Psoas muscle (tissue), 8 donors: ENCODE data around the gene COG8. TPM values are rescaled to one million over a fixed set of nuclear protein-coding genes. Genes with fewer than 3 reads are reported as not detected.

Experiments
- ATAC-seq, 4 donors: fragments of 200-7000 bp; cut with Tn5 transposase; one replicate each; pipeline ENCODE4 v1.9.1; 2020; ENCODE audit warnings: moderate library complexity in 3 of 4, mild to moderate bottlenecking in 2 of 4
- DNase-seq, 2 donors: peaks; one replicate each; pipeline ENCODE4 v3.0.0-alpha.2; 2020
- H3K27ac ChIP-seq: fragments of 200-600 bp; one replicate; pipeline ENCODE4 v1.8.0; 2022
- H3K27me3 ChIP-seq, 3 donors: fragments of 200-600 bp in 1 of 3; one replicate each; pipeline versions ENCODE4 v1.6.1 to v1.8.0; 2013 to 2022; ENCODE audit warnings: low read length in 2 of 3, mild to moderate bottlenecking in 2 of 3, moderate library complexity in 1 of 3; ENCODE audit not compliant: insufficient read depth in 3 of 3
- H3K36me3 ChIP-seq, 2 donors: fragments of 200-600 bp in 1 of 2; one replicate each; pipeline versions ENCODE4 v1.6.1 to v1.8.0; 2013 to 2022; ENCODE audit warnings: low read depth in 1 of 2, mild to moderate bottlenecking in 1 of 2, moderate library complexity in 1 of 2; ENCODE audit not compliant: insufficient read depth in 1 of 2
- H3K4me1 ChIP-seq: fragments of 200-600 bp; one replicate; pipeline ENCODE4 v1.8.0; 2022
- H3K4me3 ChIP-seq: fragments of 200-600 bp; one replicate; pipeline ENCODE4 v1.8.0; 2022; ENCODE audit warnings: mild to moderate bottlenecking
- H3K9me3 ChIP-seq: fragments of 200-600 bp; one replicate; pipeline ENCODE4 v1.8.0; 2022
- WGBS, 3 donors: extraction: QIAGEN DNeasy Blood & Tissue Kit; methylation state at CpG; one replicate each; pipeline versions ENCODE4 v1.1.6 to v1.1.7; 2013; 5-methylcytosine and 5-hydroxymethylcytosine counted together
- intact Hi-C, 2 donors: fragments of 100-400 bp; cut with DNase I; formaldehyde crosslinking; loops; one replicate each; pipeline versions ENCODE4 v1.11.0 to v1.14.2; 2022
- polyA plus RNA-seq, 3 donors: library from polyadenylated mRNA; stranded (reverse); fragments of 200-250 nt; gene quantifications; one replicate each; pipeline ENCODE4 v1.2.3, GENCODE V29; 2013
- total RNA-seq, 4 donors: library from RNA; stranded (reverse); fragmentation: NEBNext Ultra II Directional in 2 of 4; extraction: Animal tissue kit (Norgen Biotek cat#: 25700) in 2 of 4; gene quantifications; one replicate each; pipeline versions ENCODE4 v1.2.1 to v1.2.4, GENCODE V29; 2021 to 2023
- TF ChIP-seq, protein P1 (sequence below): fragments of 200-600 bp; IDR thresholded peaks from one replicate; pipeline ENCODE4 v1.8.0; 2022; ENCODE audit warnings: antibody characterized with exemption
- donor health status: healthy with polysubstance abuse.
- donor health status: DM: no; HTN: no; CAD: no; lungs with moderate emphysema.
- donor health status: Bipolar disorder and iron deficiency.
- donor health status: healthy.
- donor health status: DM: yes; HTN: yes; CAD: no.
- donor health status: DM: no; HTN: no; CAD: no.
- donor health status: DM: no; HTN: no; CAD: no.
- donor health status: DM: yes; HTN: yes; CAD: no.

COG8 gene
- total and polyA plus RNA-seq, 7 donors: 16.7 to 36.5 (median 28.3) TPM

DNA sequence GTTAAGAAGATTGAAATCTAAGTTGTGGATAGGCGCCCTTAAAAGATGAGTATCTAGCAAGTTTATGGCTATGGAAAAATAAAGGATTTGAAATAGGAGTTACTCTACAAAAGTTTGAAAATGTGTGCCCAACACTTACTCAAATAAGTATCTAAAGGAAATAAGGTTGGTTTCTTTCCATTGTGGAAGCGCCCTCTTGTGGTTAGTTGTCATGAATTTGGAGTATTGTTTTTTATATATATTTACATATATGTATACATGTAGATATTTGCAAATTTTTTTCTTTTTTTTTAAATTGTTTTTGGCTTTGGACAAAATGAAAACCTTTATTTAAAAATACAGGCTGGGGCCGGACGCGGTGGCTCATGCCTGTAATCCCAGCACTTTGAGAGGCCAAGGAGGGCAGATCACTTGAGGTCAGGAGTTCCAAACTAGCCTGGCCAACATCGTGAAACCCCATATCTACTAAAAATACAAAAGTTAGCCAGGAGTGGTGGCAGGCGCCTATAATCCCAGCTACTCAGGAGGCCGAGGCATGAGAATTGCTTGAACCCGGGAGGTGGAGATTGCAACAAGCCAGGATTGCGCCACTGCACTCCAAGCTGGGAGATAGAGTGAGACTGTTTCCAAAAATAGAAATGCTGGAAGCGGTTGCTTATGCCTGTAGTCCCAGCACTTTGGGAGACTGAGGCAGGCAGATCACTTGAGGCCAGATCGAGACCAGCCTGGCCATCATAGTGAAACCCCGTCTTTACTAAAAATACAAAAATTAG is 52.2 kb downstream of the COG8 start:
- intact Hi-C loops: loop anchor here (2.0 to 5.0 kb wide), 3 partner anchors 100 to 136 kb away; partner anchors contain the start of gene SNTB2 (in 1 of the 2)
- Histone ChIP-seq H3K27me3 (no peaks in the 10 kb centered on the region), H3K9me3 (no peaks in the 10 kb centered on the region), H3K27ac (peak overlapping the region; percentile 71), H3K4me3 (no peak overlapping the region), H3K36me3 (peaks cover 3 to 15% of the 10 kb centered on the region in 2 donors), H3K4me1 (peaks cover 17% of the 10 kb centered on the region)
- TF ChIP-seq, protein P1, sequence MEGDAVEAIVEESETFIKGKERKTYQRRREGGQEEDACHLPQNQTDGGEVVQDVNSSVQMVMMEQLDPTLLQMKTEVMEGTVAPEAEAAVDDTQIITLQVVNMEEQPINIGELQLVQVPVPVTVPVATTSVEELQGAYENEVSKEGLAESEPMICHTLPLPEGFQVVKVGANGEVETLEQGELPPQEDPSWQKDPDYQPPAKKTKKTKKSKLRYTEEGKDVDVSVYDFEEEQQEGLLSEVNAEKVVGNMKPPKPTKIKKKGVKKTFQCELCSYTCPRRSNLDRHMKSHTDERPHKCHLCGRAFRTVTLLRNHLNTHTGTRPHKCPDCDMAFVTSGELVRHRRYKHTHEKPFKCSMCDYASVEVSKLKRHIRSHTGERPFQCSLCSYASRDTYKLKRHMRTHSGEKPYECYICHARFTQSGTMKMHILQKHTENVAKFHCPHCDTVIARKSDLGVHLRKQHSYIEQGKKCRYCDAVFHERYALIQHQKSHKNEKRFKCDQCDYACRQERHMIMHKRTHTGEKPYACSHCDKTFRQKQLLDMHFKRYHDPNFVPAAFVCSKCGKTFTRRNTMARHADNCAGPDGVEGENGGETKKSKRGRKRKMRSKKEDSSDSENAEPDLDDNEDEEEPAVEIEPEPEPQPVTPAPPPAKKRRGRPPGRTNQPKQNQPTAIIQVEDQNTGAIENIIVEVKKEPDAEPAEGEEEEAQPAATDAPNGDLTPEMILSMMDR: peak; percentile 71
- peak; percentile 91 to 93 (median 92) for ATAC-seq
- peak; percentile 79 to 91 for DNase-seq
- 23 to 43% (median 34%) methylated on average over 13 of the region's 13 CpGs for WGBS, 3 donors

DNA sequence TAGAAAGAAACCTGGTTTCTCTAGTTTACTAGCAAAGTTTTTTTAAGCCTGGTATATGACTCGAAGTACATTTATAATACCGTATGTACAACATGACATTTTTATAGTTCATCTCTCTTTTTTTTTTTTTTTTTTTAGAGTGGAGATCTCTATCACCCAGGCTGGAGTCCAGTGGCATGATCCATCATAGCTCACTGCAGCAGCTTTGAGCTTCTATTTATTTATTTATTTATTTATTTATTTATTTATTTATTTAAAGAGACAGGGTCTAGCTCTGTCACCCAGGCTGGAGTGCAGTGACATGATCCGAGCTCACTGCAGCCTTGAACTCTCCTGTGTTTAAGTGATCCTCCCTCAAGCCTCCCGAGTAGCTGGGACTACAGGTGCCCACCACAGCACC is 54.1 kb downstream of the COG8 start:
- no peak for ATAC-seq
- H3K36me3 ChIP-seq: peaks cover 3 to 15% of the 10 kb centered on the region in 2 donors
- WGBS, 3 donors: 76 to 84% (median 82%) methylated on average over 4 of the region's 4 CpGs
- peaks cover 18% of the 10 kb centered on the region for H3K4me1 ChIP-seq
- TF ChIP-seq, protein P1: no peak
- no peaks in the 10 kb centered on the region for H3K9me3 ChIP-seq
- H3K27ac ChIP-seq: no peak overlapping the region
- no peaks in the 10 kb centered on the region for H3K27me3 ChIP-seq
- DNase-seq: no peak
- intact Hi-C loops: loop anchor here (5.0 kb wide), 2 partner anchors 98 to 133 kb away; partner anchors contain the start of gene SNTB2 (in 1 of the 2)
- no peak overlapping the region for H3K4me3 ChIP-seq

DNA sequence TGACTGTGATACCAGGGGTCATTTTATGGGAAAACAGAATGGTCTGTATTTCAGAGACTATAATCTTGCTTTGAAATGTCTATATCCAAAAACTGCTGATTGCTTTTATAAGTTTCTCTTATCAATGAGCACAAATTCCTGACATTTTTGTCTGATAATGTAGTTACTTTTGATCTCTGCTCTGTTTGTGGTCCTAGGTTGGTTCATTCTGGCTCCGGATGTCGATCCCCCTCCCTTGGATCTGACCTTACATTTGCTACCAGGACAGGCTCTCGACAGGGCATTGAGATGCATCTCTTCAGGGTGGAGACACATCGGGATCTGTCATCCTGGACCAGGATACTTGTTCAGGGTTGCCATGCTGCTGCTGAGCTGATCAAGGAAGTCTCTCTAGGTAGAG is 55.5 kb downstream of the COG8 start:
- 89 to 94% (median 92%) methylated on average over 4 of the region's 4 CpGs for WGBS, 3 donors
- Histone ChIP-seq H3K27me3 (no peaks in the 10 kb centered on the region), H3K9me3 (no peaks in the 10 kb centered on the region), H3K27ac (no peak overlapping the region), H3K36me3 (peaks cover 3 to 15% of the 10 kb centered on the region in 2 donors), H3K4me3 (no peak overlapping the region), H3K4me1 (peaks cover 18% of the 10 kb centered on the region)
- TF ChIP-seq, protein P1: no peak
- ATAC-seq: no peak
- DNase-seq: no peak
- intact Hi-C loops: no loop called here

DNA sequence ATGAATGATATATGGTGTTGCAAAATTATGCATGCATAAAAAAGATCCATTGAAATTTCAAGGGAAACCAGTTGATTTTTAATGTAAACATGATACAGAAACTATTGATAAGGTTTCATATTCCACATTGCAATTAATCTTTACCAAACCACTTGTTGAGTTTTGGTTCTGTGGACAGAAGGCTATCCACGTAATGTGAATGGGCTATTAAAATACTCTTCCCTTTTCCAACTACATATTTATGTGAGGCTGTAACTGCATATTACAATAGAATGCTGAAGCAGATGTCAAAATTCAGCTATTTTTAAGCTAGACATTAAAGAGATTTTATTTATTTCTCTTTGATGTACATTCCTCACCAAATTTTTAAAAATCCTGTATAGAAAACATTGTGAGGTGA is 62.0 kb downstream of the COG8 start:
- H3K9me3 ChIP-seq: no peaks in the 10 kb centered on the region
- ATAC-seq: no peak
- H3K36me3 ChIP-seq: no peaks in the 10 kb centered on the region
- no peaks in the 10 kb centered on the region for H3K27me3 ChIP-seq
- no peak overlapping the region for H3K4me3 ChIP-seq
- H3K27ac ChIP-seq: no peak overlapping the region
- TF ChIP-seq, protein P1: no peak
- intact Hi-C loops: loop anchor here in 1 of 2 donors (10.0 kb wide), 1 partner anchor 93 kb away; the partner anchor contains the start of gene SNTB2
- WGBS, 3 donors: 28 to 45% (median 29%) methylated on average over 1 of the region's 1 CpG
- no peak for DNase-seq
- H3K4me1 ChIP-seq: peaks cover 26% of the 10 kb centered on the region

Other genes with a start within 250 kb of the COG8 start
- 1 to 10 TPM in 2 of 4 donors, under 1 TPM in 2; 0.40 to 1.8 (median 1.00) TPM for gene HAS3, start 233.9 kb downstream of the COG8 start, total RNA-seq
- under 1 TPM; 0.51 to 0.86 (median 0.76) TPM for gene HAS3, start 233.9 kb downstream of the COG8 start, polyA plus RNA-seq
- gene CHTF8, start 207.0 kb downstream of the COG8 start, total RNA-seq: 10 to 100 TPM; 26.2 to 69.1 (median 49.9) TPM
- 10 to 100 TPM; 28.3 to 63.6 (median 46.7) TPM for gene CHTF8, start 207.0 kb downstream of the COG8 start, polyA plus RNA-seq
- 10 to 100 TPM; 38.8 to 85.3 (median 73.1) TPM for gene UTP4, start 206.9 kb downstream of the COG8 start, total RNA-seq
- 100 to 1,000 TPM in 1 of 3 donors, 10 to 100 TPM in 2; 64.9 to 107 (median 75.8) TPM for gene UTP4, start 206.9 kb downstream of the COG8 start, polyA plus RNA-seq
- 10 to 100 TPM; 12.6 to 19.4 (median 14.7) TPM for gene SNTB2, start 152.4 kb downstream of the COG8 start, total RNA-seq
- gene SNTB2, start 152.4 kb downstream of the COG8 start, polyA plus RNA-seq: 1 to 10 TPM; 2.7 to 8.4 (median 6.5) TPM
- gene VPS4A, start 28.2 kb downstream of the COG8 start, total RNA-seq: 10 to 100 TPM; 46.2 to 60.6 (median 55.5) TPM
- gene VPS4A, start 28.2 kb downstream of the COG8 start, polyA plus RNA-seq: 10 to 100 TPM; 38.1 to 76.2 (median 56.5) TPM
- 10 to 100 TPM in 2 of 4 donors, 1 to 10 TPM in 2; 8.7 to 16.4 (median 11.0) TPM for gene PDF, start 9.0 kb downstream of the COG8 start, total RNA-seq
- gene PDF, start 9.0 kb downstream of the COG8 start, polyA plus RNA-seq: 10 to 100 TPM in 1 of 3 donors, 1 to 10 TPM in 2; 6.8 to 19.8 (median 7.8) TPM
- 10 to 100 TPM; 12.8 to 24.8 (median 16.6) TPM for gene NIP7, start 208 bp upstream of the COG8 start, total RNA-seq
- gene NIP7, start 208 bp upstream of the COG8 start, polyA plus RNA-seq: 10 to 100 TPM in 2 of 3 donors, 1 to 10 TPM in 1; 9.2 to 21.1 (median 15.6) TPM
- gene TMED6, start 12.2 kb upstream of the COG8 start, total RNA-seq: under 1 TPM in 2 of 4 donors, not detected in 2; 0.26 to 0.34 TPM
- gene TMED6, start 12.2 kb upstream of the COG8 start, polyA plus RNA-seq: under 1 TPM in 2 of 3 donors, not detected in 1; 0.09 to 0.13 TPM
- gene TERF2, start 46.4 kb upstream of the COG8 start, total RNA-seq: 10 to 100 TPM; 39.3 to 45.1 (median 40.4) TPM
- 10 to 100 TPM; 17.7 to 36.8 (median 26.6) TPM for gene TERF2, start 46.4 kb upstream of the COG8 start, polyA plus RNA-seq
- gene CYB5B, start 85.1 kb upstream of the COG8 start, total RNA-seq: 10 to 100 TPM; 50.1 to 68.4 (median 55.0) TPM
- 10 to 100 TPM; 42.1 to 92.8 (median 54.5) TPM for gene CYB5B, start 85.1 kb upstream of the COG8 start, polyA plus RNA-seq
- 10 to 100 TPM; 18.8 to 27.9 (median 22.4) TPM for gene NFAT5, start 226.4 kb upstream of the COG8 start, total RNA-seq
- gene NFAT5, start 226.4 kb upstream of the COG8 start, polyA plus RNA-seq: 1 to 10 TPM; 1.6 to 5.9 (median 2.0) TPM